Measurements from ENCODE around the gene NPHP4. TPM values are rescaled to one million over a fixed set of nuclear protein-coding genes. Genes with fewer than 3 reads are reported as not detected.

NPHP4 gene
- total RNA-seq, 1 experiment from 2014 or later = 4.9 TPM

GRCh38 chr1:5915587-5916571, 76.3 kb downstream of the NPHP4 start:
- DNase-seq (ENCODE audit: low read depth) = peak; percentile 40

GRCh38 chr1:5914676-5915365, 77.4 kb downstream of the NPHP4 start:
- no peak for DNase-seq (ENCODE audit: low read depth)

GRCh38 chr1:5913876-5914275, 78.3 kb downstream of the NPHP4 start:
- DNase-seq (ENCODE audit: low read depth) = no peak

- no peak for DNase-seq (ENCODE audit: low read depth)
Observed at GRCh38 chr1:5913078-5913845, 79.0 kb downstream of the NPHP4 start.

GRCh38 chr1:5911871-5912271, 80.4 kb downstream of the NPHP4 start:
- DNase-seq (ENCODE audit: low read depth) = no peak

- no peak for DNase-seq (ENCODE audit: low read depth)
Observed at GRCh38 chr1:5911157-5911556, 81.1 kb downstream of the NPHP4 start.

- DNase-seq (ENCODE audit: low read depth) = no peak
Observed at GRCh38 chr1:5910666-5911065, 81.6 kb downstream of the NPHP4 start.

- no peak for DNase-seq (ENCODE audit: low read depth)
Observed at GRCh38 chr1:5910276-5910620, 82.0 kb downstream of the NPHP4 start.

- no peak for DNase-seq (ENCODE audit: low read depth)
Observed at GRCh38 chr1:5909576-5910275, 82.5 kb downstream of the NPHP4 start.

- DNase-seq (ENCODE audit: low read depth) = no peak
Observed at GRCh38 chr1:5908461-5909375, 83.5 kb downstream of the NPHP4 start.

GRCh38 chr1:5907966-5908365, 84.3 kb downstream of the NPHP4 start:
- no peak for DNase-seq (ENCODE audit: low read depth)

- no peak for DNase-seq (ENCODE audit: low read depth)
Observed at GRCh38 chr1:5907386-5907785, 84.8 kb downstream of the NPHP4 start.

GRCh38 chr1:5906966-5907365, 85.3 kb downstream of the NPHP4 start:
- DNase-seq (ENCODE audit: low read depth) = no peak

GRCh38 chr1:5906116-5906515, 86.1 kb downstream of the NPHP4 start:
- no peak for DNase-seq (ENCODE audit: low read depth)

- no peak for DNase-seq (ENCODE audit: low read depth)
Observed at GRCh38 chr1:5905436-5905835, 86.8 kb downstream of the NPHP4 start.

GRCh38 chr1:5904551-5904950, 87.7 kb downstream of the NPHP4 start:
- no peak for DNase-seq (ENCODE audit: low read depth)

- DNase-seq (ENCODE audit: low read depth) = no peak
Observed at GRCh38 chr1:5903680-5904079, 88.5 kb downstream of the NPHP4 start.

GRCh38 chr1:5903031-5903430, 89.2 kb downstream of the NPHP4 start:
- no peak for DNase-seq (ENCODE audit: low read depth)

GRCh38 chr1:5901841-5902240, 90.4 kb downstream of the NPHP4 start:
- no peak for DNase-seq (ENCODE audit: low read depth)

GRCh38 chr1:5901150-5901549, 91.1 kb downstream of the NPHP4 start:
- DNase-seq (ENCODE audit: low read depth) = no peak
